Measurements from ENCODE around the gene MAB21L3.

- no peak for TF ChIP-seq EP300 (IDR thresholded peaks at IDR 0.05; ENCODE audit: borderline replicate concordance)
- TF ChIP-seq RAD21 (IDR thresholded peaks at IDR 0.05; ENCODE audit: low read depth), result no peak
- no peak for TF ChIP-seq MAX (IDR thresholded peaks at IDR 0.05)
- TF ChIP-seq CEBPB (IDR thresholded peaks at IDR 0.05), result no peak
- no peak for TF ChIP-seq REST (IDR thresholded peaks at IDR 0.05; ENCODE audit: low read depth)
Observed at GRCh38 chr1:116182019-116182714, 71.0 kb downstream of the MAB21L3 start.

All from Ishikawa (cell line).